Testis (tissue), 3 donors: ENCODE results near the gene SYT12. TPM values are rescaled to one million over a fixed set of nuclear protein-coding genes. Genes with fewer than 3 reads are reported as not detected.

ENCODE experiments used
- DNase-seq: peaks from one replicate; pipeline ENCODE4 v3.0.0-alpha.2; 2019
- H3K27ac ChIP-seq, 2 donors: fragments of 200-600 bp; sonication (generic); one replicate each; pipeline ENCODE4 v1.5.1; 2019
- H3K27me3 ChIP-seq: fragments of 200-600 bp; sonication (generic); one replicate; pipeline ENCODE4 v1.5.1; 2019
- H3K36me3 ChIP-seq: fragments of 200-600 bp; sonication (generic); one replicate; pipeline ENCODE4 v1.5.1; 2017; ENCODE audit warnings: low read depth; ENCODE audit errors: missing control alignments
- H3K4me1 ChIP-seq: fragments of 200-600 bp; sonication (generic); one replicate; pipeline ENCODE4 v1.5.1; 2019
- H3K4me3 ChIP-seq, 2 donors: fragments of 200-600 bp; sonication (generic); one replicate each; pipeline ENCODE4 v1.5.1; 2017 to 2019
- H3K9me3 ChIP-seq: fragments of 200-600 bp; sonication (generic); one replicate; pipeline ENCODE4 v1.5.1; 2017
- POLR2A ChIP-seq: fragments of 450-650 bp; IDR thresholded peaks from one replicate; pipeline ENCODE4 v1.6.1; 2017; ENCODE audit warnings: antibody characterized with exemption, mild to moderate bottlenecking, moderate library complexity
- WGBS, 2 donors: methylation state at CpG; one replicate each; pipeline ENCODE4 v1.1.5; 2018; 5-methylcytosine and 5-hydroxymethylcytosine counted together
- intact Hi-C: fragments of 100-400 bp; cut with DNase I; formaldehyde crosslinking; loops from one replicate; pipeline ENCODE4 v1.15.1; 2023; ENCODE audit warnings: low total_unique reads
- polyA plus RNA-seq: library from polyadenylated mRNA; stranded (reverse); fragments of 350-450 nt; fragmentation: Illumina TruSeq; extraction: RNeasy Lipid Tissue Mini Kit (QIAGEN cat#74804); gene quantifications from one replicate; pipeline ENCODE4 v1.2.3, GENCODE V29; 2014; ENCODE audit warnings: low read depth, low replicate concordance; ENCODE audit not compliant: insufficient read depth
- total RNA-seq, 2 donors: library from RNA; depleted of rRNA; stranded (reverse); fragments of >200 nt; gene quantifications; one replicate each; pipeline ENCODE4 v1.2.3, GENCODE V29; 2016
- TF ChIP-seq, protein P1 (sequence below), 3 experiments: fragments of 450-650 bp in 2 of 3; fragments of 200-600 bp in 1 of 3; sonication (generic) in 1 of 3; IDR thresholded peaks; one replicate each; pipeline ENCODE4 v1.5.1; 2016 to 2019; ENCODE audit warnings: antibody characterized with exemption in 3 of 3, mild to moderate bottlenecking in 2 of 3, moderate library complexity in 1 of 3

Gene SYT12
- total and polyA plus RNA-seq, 3 donors from 2014 or later, result 3.4 to 4.2 (median 3.7) TPM

DNA sequence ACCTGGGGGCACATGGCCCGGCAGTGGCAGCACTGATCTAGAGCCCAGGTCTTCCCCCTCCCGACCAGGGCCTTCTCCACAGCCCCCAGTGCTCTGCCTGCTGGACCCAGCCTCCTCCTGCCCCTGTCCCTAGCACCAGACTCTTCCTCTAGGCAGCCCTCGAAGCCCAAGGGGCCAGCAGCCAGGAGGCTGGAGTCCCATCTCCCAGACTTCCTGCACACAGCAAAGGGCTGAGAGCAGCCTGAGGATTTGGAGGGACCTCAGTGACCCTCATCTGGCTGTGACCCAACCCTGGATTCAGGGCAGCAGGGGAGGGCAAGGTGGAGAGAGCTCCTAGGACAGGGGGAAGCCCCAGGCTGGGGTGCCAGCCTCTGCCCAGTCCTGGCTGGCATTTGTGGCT lies 36.7 kb downstream of the SYT12 start:
- intact Hi-C loops, result no loop called here
- no peak overlapping the region for H3K4me3 ChIP-seq
- no peaks in the 10 kb centered on the region for H3K36me3 ChIP-seq
- H3K9me3 ChIP-seq, result no peaks in the 10 kb centered on the region
- 90 to 93% methylated on average over 3 of the region's 3 CpGs for WGBS, 2 donors
- no peak overlapping the region for H3K27ac ChIP-seq
- no peaks in the 10 kb centered on the region for H3K27me3 ChIP-seq
- DNase-seq, result no peak
- H3K4me1 ChIP-seq, result peaks cover 25% of the 10 kb centered on the region
- TF ChIP-seq POLR2A, result no peak
- TF ChIP-seq, protein P1, sequence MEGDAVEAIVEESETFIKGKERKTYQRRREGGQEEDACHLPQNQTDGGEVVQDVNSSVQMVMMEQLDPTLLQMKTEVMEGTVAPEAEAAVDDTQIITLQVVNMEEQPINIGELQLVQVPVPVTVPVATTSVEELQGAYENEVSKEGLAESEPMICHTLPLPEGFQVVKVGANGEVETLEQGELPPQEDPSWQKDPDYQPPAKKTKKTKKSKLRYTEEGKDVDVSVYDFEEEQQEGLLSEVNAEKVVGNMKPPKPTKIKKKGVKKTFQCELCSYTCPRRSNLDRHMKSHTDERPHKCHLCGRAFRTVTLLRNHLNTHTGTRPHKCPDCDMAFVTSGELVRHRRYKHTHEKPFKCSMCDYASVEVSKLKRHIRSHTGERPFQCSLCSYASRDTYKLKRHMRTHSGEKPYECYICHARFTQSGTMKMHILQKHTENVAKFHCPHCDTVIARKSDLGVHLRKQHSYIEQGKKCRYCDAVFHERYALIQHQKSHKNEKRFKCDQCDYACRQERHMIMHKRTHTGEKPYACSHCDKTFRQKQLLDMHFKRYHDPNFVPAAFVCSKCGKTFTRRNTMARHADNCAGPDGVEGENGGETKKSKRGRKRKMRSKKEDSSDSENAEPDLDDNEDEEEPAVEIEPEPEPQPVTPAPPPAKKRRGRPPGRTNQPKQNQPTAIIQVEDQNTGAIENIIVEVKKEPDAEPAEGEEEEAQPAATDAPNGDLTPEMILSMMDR (IDR thresholded peaks at IDR 0.05), result no peak

DNA sequence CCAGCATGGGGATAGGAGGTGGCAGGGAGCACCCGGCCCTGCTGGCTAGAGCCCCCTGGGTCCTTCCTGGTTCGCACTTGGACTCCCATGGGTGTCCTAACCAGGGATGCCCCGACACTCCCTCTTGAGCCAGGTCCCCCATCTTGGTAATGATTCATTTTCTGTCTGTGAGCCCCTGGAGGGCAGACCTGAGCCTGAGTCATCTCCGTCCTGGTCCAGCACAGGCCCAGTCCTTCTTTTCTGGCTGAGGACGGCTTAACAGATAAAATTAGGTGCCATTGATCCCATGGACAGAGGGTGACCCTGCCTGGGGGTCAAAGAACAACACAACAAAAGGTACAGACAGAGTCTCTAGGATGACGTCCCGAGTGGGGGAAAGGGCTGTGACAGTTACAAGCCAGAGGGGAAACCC lies 37.2 kb downstream of the SYT12 start:
- TF ChIP-seq, protein P1 (IDR thresholded peaks at IDR 0.05), result no peak
- no peak for TF ChIP-seq POLR2A
- peaks cover 20% of the 10 kb centered on the region for H3K4me1 ChIP-seq
- no peaks in the 10 kb centered on the region for H3K9me3 ChIP-seq
- no peak overlapping the region for H3K4me3 ChIP-seq
- H3K27ac ChIP-seq, result no peak overlapping the region
- no peaks in the 10 kb centered on the region for H3K36me3 ChIP-seq
- no peak for DNase-seq
- no peaks in the 10 kb centered on the region for H3K27me3 ChIP-seq
- intact Hi-C loops, result no loop called here
- 84 to 90% methylated on average over 6 to 7 of the region's 7 CpGs for WGBS, 2 donors

GRCh38 chr11:67062526-67063373 lies 39.8 kb downstream of the SYT12 start:
- intact Hi-C loops, result no loop called here
- Histone ChIP-seq H3K4me1 (no peaks in the 10 kb centered on the region), H3K9me3 (no peaks in the 10 kb centered on the region), H3K36me3 (no peaks in the 10 kb centered on the region), H3K4me3 (no peak overlapping the region), H3K27me3 (no peaks in the 10 kb centered on the region), H3K27ac (no peak overlapping the region)
- no peak for DNase-seq
- 88 to 89% methylated on average over 9 to 13 of the region's 13 CpGs for WGBS, 2 donors
- no peak for TF ChIP-seq POLR2A
- TF ChIP-seq, protein P1 (IDR thresholded peaks at IDR 0.05), result no peak

- Histone ChIP-seq H3K36me3 (no peaks in the 10 kb centered on the region), H3K4me3 (no peak overlapping the region), H3K9me3 (no peaks in the 10 kb centered on the region), H3K27me3 (no peaks in the 10 kb centered on the region), H3K4me1 (no peaks in the 10 kb centered on the region), H3K27ac (no peak overlapping the region)
- DNase-seq, result no peak
- no peak for TF ChIP-seq POLR2A
- TF ChIP-seq, protein P1 (IDR thresholded peaks at IDR 0.05), result no peak
- intact Hi-C loops, result no loop called here
- WGBS, 2 donors, result 96 to 100% methylated on average over 2 to 3 of the region's 3 CpGs
Observed at GRCh38 chr11:67066333-67066709, 43.4 kb downstream of the SYT12 start.
